ENCODE measurements around the gene SSBP3. TPM values are rescaled to one million over a fixed set of nuclear protein-coding genes. Genes with fewer than 3 reads are reported as not detected.

The SSBP3 gene
- total RNA-seq, 4 donors from 2014 or later = 19.3 to 40.5 (median 31.3) TPM

DNA sequence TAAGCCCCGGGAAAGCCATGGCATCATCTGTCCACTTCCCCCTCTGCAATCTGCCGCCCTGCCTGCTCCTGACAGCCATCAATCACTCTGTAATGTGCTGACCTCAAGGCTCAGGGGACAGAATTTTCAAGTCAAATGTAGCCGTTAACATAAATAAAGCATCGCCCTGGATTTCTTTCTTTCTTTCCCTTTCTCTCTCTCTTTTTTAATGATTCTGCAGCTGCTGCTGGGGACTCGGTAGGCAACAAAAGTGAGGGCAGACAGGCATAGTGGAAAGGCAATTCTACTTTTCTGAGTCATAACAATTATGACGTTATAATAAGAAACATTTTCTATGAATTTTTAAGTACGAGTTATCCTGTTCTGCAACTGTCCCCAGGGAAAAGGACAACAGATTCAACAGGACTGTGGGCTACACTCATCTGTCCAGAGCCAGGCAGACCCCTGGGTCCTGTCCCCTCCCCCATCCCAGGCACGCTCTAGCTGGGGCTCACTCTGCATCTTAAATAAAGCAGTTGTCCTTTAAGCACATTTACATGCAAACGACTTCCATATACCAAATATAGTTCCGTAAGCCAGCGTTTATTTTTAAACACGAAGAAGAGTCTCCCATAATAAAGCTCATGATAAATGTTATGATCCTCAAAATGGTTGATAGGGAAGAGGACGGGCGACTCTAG lies 78.7 kb downstream of the SSBP3 start:
- intact Hi-C loops (cut with DNase I; ENCODE audit: low total_unique reads) = no loop called here
- no peak overlapping the region for H3K4me3 ChIP-seq (ENCODE audit: low read depth, poor library complexity, severe bottlenecking)
- no peak for DNase-seq (ENCODE audit: low spot score in 2 of 2)
- TF ChIP-seq, protein P1, sequence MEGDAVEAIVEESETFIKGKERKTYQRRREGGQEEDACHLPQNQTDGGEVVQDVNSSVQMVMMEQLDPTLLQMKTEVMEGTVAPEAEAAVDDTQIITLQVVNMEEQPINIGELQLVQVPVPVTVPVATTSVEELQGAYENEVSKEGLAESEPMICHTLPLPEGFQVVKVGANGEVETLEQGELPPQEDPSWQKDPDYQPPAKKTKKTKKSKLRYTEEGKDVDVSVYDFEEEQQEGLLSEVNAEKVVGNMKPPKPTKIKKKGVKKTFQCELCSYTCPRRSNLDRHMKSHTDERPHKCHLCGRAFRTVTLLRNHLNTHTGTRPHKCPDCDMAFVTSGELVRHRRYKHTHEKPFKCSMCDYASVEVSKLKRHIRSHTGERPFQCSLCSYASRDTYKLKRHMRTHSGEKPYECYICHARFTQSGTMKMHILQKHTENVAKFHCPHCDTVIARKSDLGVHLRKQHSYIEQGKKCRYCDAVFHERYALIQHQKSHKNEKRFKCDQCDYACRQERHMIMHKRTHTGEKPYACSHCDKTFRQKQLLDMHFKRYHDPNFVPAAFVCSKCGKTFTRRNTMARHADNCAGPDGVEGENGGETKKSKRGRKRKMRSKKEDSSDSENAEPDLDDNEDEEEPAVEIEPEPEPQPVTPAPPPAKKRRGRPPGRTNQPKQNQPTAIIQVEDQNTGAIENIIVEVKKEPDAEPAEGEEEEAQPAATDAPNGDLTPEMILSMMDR (IDR thresholded peaks at IDR 0.05) = no peak
- TF ChIP-seq POLR2A (IDR thresholded peaks at IDR 0.05) = no peak
- 49 to 58% methylated on average over 14 of the region's 14 CpGs for WGBS, 2 donors

DNA sequence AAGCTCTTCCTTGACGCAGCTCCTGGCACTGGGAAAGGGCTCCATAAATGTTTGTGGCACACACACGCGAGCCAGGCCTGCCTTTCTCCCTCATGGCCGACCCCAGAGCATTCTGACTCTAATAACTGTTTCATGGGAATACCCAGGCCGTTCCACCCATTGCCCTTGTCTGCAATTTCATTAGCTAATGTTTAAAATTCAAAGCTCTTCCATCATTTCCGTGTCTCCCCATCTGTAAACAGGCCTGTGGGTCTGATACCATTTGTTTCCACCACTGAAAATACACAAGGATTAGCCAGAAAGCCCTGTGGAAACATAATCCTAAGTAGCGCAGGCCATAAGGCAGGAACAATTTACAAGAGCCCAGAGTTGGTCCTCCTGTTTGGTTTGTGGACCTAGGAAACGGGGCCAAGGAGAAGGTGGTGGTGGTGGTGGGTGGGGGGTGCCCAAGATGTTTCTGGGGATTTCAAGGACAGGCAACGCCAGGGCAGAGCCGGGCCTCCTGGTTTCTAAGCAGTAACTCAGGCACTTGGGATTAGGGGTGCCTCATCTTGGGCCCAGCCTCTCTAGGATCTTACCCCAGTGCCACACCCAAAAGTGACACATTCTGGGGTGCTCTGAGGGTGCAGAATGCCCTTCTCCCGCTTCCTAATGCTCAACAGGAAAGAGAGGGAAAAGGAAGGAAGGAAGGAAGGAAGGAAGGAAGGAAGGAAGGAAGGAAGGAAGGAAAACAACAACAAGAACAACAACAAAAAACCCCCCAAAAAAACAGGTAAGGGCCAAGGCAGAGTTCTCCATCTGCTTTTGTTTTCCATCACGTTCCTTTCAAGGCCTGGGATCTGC lies 79.4 kb downstream of the SSBP3 start:
- intact Hi-C loops (cut with DNase I; ENCODE audit: low total_unique reads) = no loop called here
- DNase-seq (ENCODE audit: low spot score in 2 of 2) = no peak
- WGBS, 2 donors = 64 to 67% methylated on average over 12 of the region's 12 CpGs
- TF ChIP-seq, protein P1 (IDR thresholded peaks at IDR 0.05) = no peak
- TF ChIP-seq POLR2A (IDR thresholded peaks at IDR 0.05) = no peak
- no peak overlapping the region for H3K4me3 ChIP-seq (ENCODE audit: low read depth, poor library complexity, severe bottlenecking)

DNA sequence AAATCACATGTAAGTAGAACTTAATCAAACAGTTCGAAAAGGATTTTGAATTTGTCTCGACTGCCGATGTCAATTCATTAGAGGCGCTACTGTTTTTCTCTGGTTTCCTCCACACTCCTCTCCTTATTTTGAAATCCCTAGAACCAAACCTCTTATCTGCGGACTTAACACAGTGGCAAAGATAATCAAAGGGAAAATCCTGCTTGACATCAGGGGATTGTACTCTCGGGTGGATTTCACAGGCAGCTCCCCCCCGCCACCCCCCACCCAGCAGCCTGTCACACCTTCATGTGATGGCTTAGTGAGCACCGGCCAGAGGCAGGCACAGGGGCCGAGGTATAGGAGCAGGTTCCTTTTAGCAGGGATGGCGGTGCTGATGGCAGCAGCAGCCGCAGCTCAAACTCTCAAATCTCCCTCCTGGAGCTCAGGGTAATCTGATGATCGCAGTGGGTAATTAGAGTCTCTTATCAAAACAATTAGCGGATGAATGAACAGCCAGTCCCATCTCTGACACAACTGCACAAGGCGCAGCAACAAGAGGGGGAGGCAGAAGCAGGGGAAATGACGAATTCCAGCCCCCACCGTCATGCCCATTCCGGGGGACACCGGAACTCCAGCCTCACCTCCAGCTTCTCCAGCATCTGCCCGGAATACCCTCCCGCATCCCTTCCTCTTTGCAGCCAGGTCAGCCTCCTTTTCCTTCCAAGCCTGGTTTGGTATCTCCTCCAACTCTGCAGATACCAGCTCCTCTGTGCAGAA lies 80.3 kb downstream of the SSBP3 start:
- H3K4me3 ChIP-seq (ENCODE audit: low read depth, poor library complexity, severe bottlenecking) = no peak overlapping the region
- DNase-seq (ENCODE audit: low spot score in 2 of 2) = no peak
- intact Hi-C loops (cut with DNase I; ENCODE audit: low total_unique reads) = no loop called here
- WGBS, 2 donors = 83 to 88% methylated on average over 20 of the region's 20 CpGs
- TF ChIP-seq, protein P1 (IDR thresholded peaks at IDR 0.05) = no peak
- no peak for TF ChIP-seq POLR2A (IDR thresholded peaks at IDR 0.05)

DNA sequence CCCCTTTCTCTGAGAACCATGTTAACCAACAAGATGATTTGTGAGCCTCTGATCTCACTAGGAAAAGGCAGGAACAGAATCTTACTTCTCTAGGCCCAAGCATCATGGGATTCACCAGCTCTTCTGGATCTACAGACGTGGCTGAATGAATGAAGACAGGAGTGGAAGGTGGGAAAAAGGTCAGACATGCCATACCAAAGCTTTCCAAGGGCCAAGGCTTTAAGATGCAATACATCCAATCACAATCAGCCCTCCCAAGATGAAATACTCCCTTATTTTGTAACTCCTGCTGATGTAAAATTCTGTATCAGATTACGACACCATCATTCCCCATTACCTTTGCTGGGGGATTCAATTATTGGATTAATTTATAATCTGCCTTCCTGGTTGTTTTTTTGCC lies 80.9 kb downstream of the SSBP3 start:
- intact Hi-C loops (cut with DNase I; ENCODE audit: low total_unique reads) = no loop called here
- TF ChIP-seq, protein P1 (IDR thresholded peaks at IDR 0.05) = no peak
- TF ChIP-seq POLR2A (IDR thresholded peaks at IDR 0.05) = no peak
- DNase-seq (ENCODE audit: low spot score in 2 of 2) = no peak
- H3K4me3 ChIP-seq (ENCODE audit: low read depth, poor library complexity, severe bottlenecking) = no peak overlapping the region
- 85 to 87% methylated on average over 2 of the region's 2 CpGs for WGBS, 2 donors

DNA sequence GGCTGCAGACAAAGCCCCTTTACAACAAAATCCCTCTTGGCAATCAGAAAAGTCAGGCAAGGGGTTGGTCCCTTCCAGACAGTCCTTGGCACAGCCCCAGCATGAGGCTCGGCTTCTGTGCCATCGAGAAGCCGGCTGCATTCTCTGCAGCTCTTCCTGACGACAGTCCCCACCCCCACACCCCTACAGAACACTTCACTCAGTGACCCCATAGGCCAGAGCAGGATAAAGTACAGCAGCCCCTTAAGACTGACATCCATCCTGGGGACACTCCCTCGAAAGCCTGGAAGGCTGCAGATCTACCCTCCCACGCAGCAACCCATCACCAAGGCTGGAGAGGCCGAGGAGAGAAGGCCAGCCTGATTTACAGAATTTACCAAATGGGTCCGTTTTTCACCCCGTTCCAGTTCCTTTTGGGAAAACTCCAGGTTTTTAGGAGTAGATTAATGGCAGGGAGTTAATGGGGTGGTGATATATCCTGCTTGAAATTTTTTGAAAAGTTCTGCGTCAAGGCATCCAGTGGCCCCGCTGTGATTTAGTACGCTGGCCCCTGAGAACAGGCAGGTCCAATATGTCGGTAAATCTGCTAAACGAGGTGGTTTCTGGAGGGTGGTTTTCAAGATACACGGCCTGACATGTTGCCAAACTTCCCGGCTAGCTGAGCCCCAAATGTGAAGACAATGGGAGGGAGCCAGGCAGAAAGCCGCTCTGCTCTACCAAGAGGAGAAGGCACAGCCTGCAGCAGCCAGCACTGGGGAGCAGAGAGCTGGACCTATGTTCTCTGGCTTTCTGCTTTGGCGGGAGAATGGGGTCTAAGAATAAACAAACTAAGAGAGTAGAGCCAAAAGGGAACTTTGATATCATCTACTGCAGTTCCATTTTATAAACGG lies 81.7 kb downstream of the SSBP3 start:
- DNase-seq (ENCODE audit: low spot score in 2 of 2) = no peak
- intact Hi-C loops (cut with DNase I; ENCODE audit: low total_unique reads) = no loop called here
- WGBS, 2 donors = 48 to 54% methylated on average over 17 to 19 of the region's 19 CpGs
- TF ChIP-seq, protein P1 (IDR thresholded peaks at IDR 0.05) = no peak
- TF ChIP-seq POLR2A (IDR thresholded peaks at IDR 0.05) = no peak
- no peak overlapping the region for H3K4me3 ChIP-seq (ENCODE audit: low read depth, poor library complexity, severe bottlenecking)
